Measurements from ENCODE around the gene TNS1.

- TF ChIP-seq EZH2 (IDR thresholded peaks at IDR 0.05; ENCODE audit: low read length, unreplicated experiment) (no peak), EZH2phosphoT487 (IDR thresholded peaks at IDR 0.05; ENCODE audit: borderline replicate concordance, low read length) (no peak)
- TF ChIP-seq, protein P1, sequence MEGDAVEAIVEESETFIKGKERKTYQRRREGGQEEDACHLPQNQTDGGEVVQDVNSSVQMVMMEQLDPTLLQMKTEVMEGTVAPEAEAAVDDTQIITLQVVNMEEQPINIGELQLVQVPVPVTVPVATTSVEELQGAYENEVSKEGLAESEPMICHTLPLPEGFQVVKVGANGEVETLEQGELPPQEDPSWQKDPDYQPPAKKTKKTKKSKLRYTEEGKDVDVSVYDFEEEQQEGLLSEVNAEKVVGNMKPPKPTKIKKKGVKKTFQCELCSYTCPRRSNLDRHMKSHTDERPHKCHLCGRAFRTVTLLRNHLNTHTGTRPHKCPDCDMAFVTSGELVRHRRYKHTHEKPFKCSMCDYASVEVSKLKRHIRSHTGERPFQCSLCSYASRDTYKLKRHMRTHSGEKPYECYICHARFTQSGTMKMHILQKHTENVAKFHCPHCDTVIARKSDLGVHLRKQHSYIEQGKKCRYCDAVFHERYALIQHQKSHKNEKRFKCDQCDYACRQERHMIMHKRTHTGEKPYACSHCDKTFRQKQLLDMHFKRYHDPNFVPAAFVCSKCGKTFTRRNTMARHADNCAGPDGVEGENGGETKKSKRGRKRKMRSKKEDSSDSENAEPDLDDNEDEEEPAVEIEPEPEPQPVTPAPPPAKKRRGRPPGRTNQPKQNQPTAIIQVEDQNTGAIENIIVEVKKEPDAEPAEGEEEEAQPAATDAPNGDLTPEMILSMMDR (conservative IDR thresholded peaks at IDR 0.05; ENCODE audit: low read depth, low read length): no peak
Observed at GRCh38 chr2:217753460-217754200, 249.2 kb downstream of the TNS1 start.
